Measurements from ENCODE around the gene KMT5C. TPM values are rescaled to one million over a fixed set of nuclear protein-coding genes. Genes with fewer than 3 reads are reported as not detected.

Gene KMT5C
- total and polyA plus RNA-seq, 10 of the 15 experiments (the other 5 are each of a cell fraction or from before 2014, with no cell fraction given): 0.20 to 15.8 (median 4.3) TPM; not detected in 1

- TF ChIP-seq CTCF (IDR thresholded peaks at IDR 0.05 in 2 of 3, conservative IDR thresholded peaks at IDR 0.05 in 1 of 3; ENCODE audit: control insufficient read depth in 2 of 3, extremely low read depth in 1 of 3, insufficient read depth in 1 of 3, low read depth in 3 of 3, low read length in 3 of 3) (peak; percentile 91 to 97 (median 95)), CHD2 (IDR thresholded peaks at IDR 0.05; ENCODE audit: borderline replicate concordance, low read depth, low read length) (no peak), SMARCA5 (IDR thresholded peaks at IDR 0.05) (peak; percentile 69; the same call in 1 of the 2 replicates)
Observed at GRCh38 chr19:55301459-55302317, 38.0 kb upstream of the KMT5C start (continued).

GRCh38 chr19:55302318-55302703, 37.4 kb upstream of the KMT5C start:
- Histone ChIP-seq H3K27me3 (replicated peaks in 1 of 2; ENCODE audit: control insufficient read depth in 2 of 2, insufficient read depth in 2 of 2, low read length in 1 of 2) (no peaks in the 10 kb centered on the region), H3K36me3 (ENCODE audit: control insufficient read depth in 2 of 2, insufficient read depth in 2 of 2, low read length in 1 of 2) (no peaks in the 10 kb centered on the region), H4K20me1 (ENCODE audit: control insufficient read depth, insufficient read depth) (no peaks in the 10 kb centered on the region; the same call in 1 of the 2 replicates), H3K4me2 (ENCODE audit: control insufficient read depth, insufficient read depth) (peak overlapping the region; percentile 66), H3K27ac (ENCODE audit: control insufficient read depth, insufficient read depth) (peak overlapping the region; percentile 27), H3K4me3 (peak overlapping the region; percentile 67; the same call in 1 of the 2 replicates), H3K9me3 (replicated peaks; ENCODE audit: control insufficient read depth, insufficient read depth, low read length) (no peaks in the 10 kb centered on the region), H3K9ac (ENCODE audit: control insufficient read depth, insufficient read depth, low read length) (peak overlapping the region; percentile 8; the same call in 1 of the 2 replicates), H2AFZ (ENCODE audit: control insufficient read depth, low read depth, low read length) (peak overlapping the region; percentile 96), H3K4me1 (ENCODE audit: control insufficient read depth, insufficient read depth, low read length) (peaks cover 11% of the 10 kb centered on the region), H3K79me2 (ENCODE audit: control insufficient read depth, insufficient read depth, low read length) (no peaks in the 10 kb centered on the region)
- DNase-seq (ENCODE audit: low read depth, low spot score): no peak
- ChIA-PET CTCF (interaction anchor here (0.7 to 3.8 kb wide), 19 partner anchors 10 to 202 kb away, joined by 3 to 49 read pairs (median 8); partner anchors contain the start of genes BRSK1, HSPBP1, KMT5C and TMEM238), POLR2A (interaction anchor here (1.6 to 2.8 kb wide), 2 partner anchors 37 to 82 kb away, joined by 9 to 14 read pairs; partner anchors contain the start of genes KMT5C and TMEM238), SMC1A (ENCODE audit: uncharacterized antibody, unreplicated experiment) (interaction anchor here (1.2 to 3.5 kb wide), 8 partner anchors 10 to 331 kb away, joined by 3 to 22 read pairs (median 6); partner anchors contain the start of genes ISOC2, KMT5C and TMEM238), RAD21 (ENCODE audit: unreplicated experiment) (interaction anchor here (0.6 to 2.8 kb wide), 9 partner anchors 37 to 202 kb away, joined by 3 to 28 read pairs (median 8); partner anchors contain the start of genes ISOC2, KMT5C, PPP6R1 and TMEM238)
- TF ChIP-seq IRF3 (IDR thresholded peaks at IDR 0.05) (no peak), NR2F1 (conservative IDR thresholded peaks at IDR 0.05) (no peak)
- 46% methylated on average over 6 of the region's 12 CpGs for WGBS (ENCODE audit: insufficient coverage, insufficient replicate concordance, low lambda C conversion rate, missing lambda C conversion rate)
- BruUV-seq (replicated peaks): no TSS peak
- FAIRE-seq: no peak
- intact Hi-C loops (cut with micrococcal nuclease; ENCODE audit: unreplicated experiment): loop anchor here (5.0 kb wide), 1 partner anchor 80 kb away; the partner anchor contains the start of gene TMEM238
- in situ Hi-C loops (cut with MboI): no loop called here
- ATAC-seq: no peak
